Loucy (cell line): Measurements from ENCODE around the gene TUBA4A.

Source experiments
- H2AFZ ChIP-seq: fragments of 200-600 bp; sonication (generic); 2 replicates; pipeline ENCODE4 v1.6.0; 2016; ENCODE audit warnings: antibody characterized with exemption, mild to moderate bottlenecking, low read length, moderate library complexity
- H3F3A ChIP-seq: fragments of 200-600 bp; 2 replicates; pipeline ENCODE4 v1.6.0; 2016; ENCODE audit warnings: antibody characterized with exemption, low read depth, mild to moderate bottlenecking
- H3K27me3 ChIP-seq: fragments of 200-600 bp; sonication (generic); 2 replicates; pipeline ENCODE4 v1.6.1; 2014; ENCODE audit warnings: low read length, mild to moderate bottlenecking; ENCODE audit not compliant: insufficient read depth, poor library complexity, severe bottlenecking
- H3K36me3 ChIP-seq: fragments of 200-600 bp; sonication (generic); 2 replicates; pipeline ENCODE4 v1.6.1; 2016; ENCODE audit warnings: low read length; ENCODE audit not compliant: insufficient read depth
- H3K4me1 ChIP-seq: fragments of 200-600 bp; sonication (generic); 2 replicates; pipeline ENCODE4 v1.5.1; 2014; ENCODE audit warnings: low read length, mild to moderate bottlenecking; ENCODE audit not compliant: insufficient read depth, poor library complexity, severe bottlenecking
- H3K4me2 ChIP-seq: fragments of 200-600 bp; sonication (generic); 2 replicates; pipeline ENCODE4 v1.6.0; 2014; ENCODE audit warnings: antibody characterized with exemption, low read length, low read depth, mild to moderate bottlenecking; ENCODE audit not compliant: poor library complexity, severe bottlenecking
- H3K4me3 ChIP-seq: fragments of 200-600 bp; sonication (generic); 2 replicates; pipeline ENCODE4 v1.5.1; 2014; ENCODE audit warnings: low read length, mild to moderate bottlenecking, mixed read lengths; ENCODE audit not compliant: poor library complexity, severe bottlenecking
- H3K79me2 ChIP-seq: fragments of 200-600 bp; sonication (generic); 2 replicates; pipeline ENCODE4 v1.6.1; 2014; ENCODE audit warnings: low read length; ENCODE audit not compliant: insufficient read depth
- H3K9ac ChIP-seq: fragments of 200-600 bp; sonication (generic); 2 replicates; pipeline ENCODE4 v1.6.0; 2014; ENCODE audit warnings: mild to moderate bottlenecking, low read depth, low read length, moderate library complexity; ENCODE audit not compliant: poor library complexity, severe bottlenecking
- H3K9me2 ChIP-seq: fragments of 200-600 bp; sonication (generic); replicated peaks from 2 replicates; pipeline ENCODE4 v1.6.1; 2016; ENCODE audit warnings: low read depth, low read length, mixed read lengths
- H3K9me3 ChIP-seq: fragments of 200-600 bp; sonication (generic); 2 replicates; pipeline ENCODE4 v1.6.1; 2014; ENCODE audit warnings: mild to moderate bottlenecking, antibody characterized with exemption, low read length, low read depth; ENCODE audit not compliant: insufficient read depth
- H4K20me1 ChIP-seq: fragments of 200-600 bp; sonication (generic); 2 replicates; pipeline ENCODE4 v1.6.0; 2014; ENCODE audit warnings: antibody characterized with exemption, low read length, mild to moderate bottlenecking; ENCODE audit not compliant: insufficient read depth, poor library complexity, severe bottlenecking
- CTCF ChIP-seq: fragments of 200-600 bp; sonication (generic); conservative IDR thresholded peaks from 2 replicates; pipeline ENCODE4 v1.5.1; 2014; ENCODE audit warnings: mild to moderate bottlenecking, antibody characterized with exemption, low read length
- EZH2phosphoT487 ChIP-seq: fragments of 200-600 bp; IDR thresholded peaks from 2 replicates; pipeline ENCODE4 v1.6.1; 2018; ENCODE audit warnings: antibody characterized with exemption, mild to moderate bottlenecking, moderate library complexity, borderline replicate concordance

Gene TUBA4A

DNA sequence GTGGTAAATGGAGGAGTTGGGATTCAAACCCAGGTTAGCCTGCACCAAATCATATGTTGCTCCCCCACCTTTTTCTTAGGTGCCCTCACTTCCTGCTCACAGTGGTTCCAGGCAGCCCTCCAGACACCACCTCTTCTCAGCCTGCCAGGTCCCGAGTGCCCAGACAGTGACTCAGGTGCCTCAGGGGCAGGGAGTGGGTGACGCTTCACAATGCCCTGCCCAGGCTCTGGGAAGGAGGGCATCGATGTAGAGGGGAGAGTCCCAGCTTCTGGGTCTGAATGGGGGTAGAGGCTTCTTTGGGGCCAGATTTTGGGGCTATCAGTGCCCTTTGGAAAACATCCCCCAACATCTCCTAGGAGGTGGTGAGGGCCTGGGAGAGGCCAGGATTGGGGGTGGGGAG lies 20.2 kb upstream of the TUBA4A start:
- no peak for TF ChIP-seq CTCF
- TF ChIP-seq EZH2phosphoT487: no peak
- Histone ChIP-seq H3K9me3 (no peaks in the 10 kb centered on the region), H3F3A (no peaks in the 10 kb centered on the region), H3K27me3 (no peaks in the 10 kb centered on the region), H2AFZ (no peak overlapping the region), H3K9me2 (no peaks in the 10 kb centered on the region), H3K4me2 (no peak overlapping the region), H4K20me1 (no peaks in the 10 kb centered on the region), H3K9ac (no peak overlapping the region), H3K4me3 (no peak overlapping the region), H3K36me3 (no peaks in the 10 kb centered on the region), H3K4me1 (peaks cover 18% of the 10 kb centered on the region), H3K79me2 (no peaks in the 10 kb centered on the region)

- Histone ChIP-seq H3K36me3 (no peaks in the 10 kb centered on the region), H3K4me2 (no peak overlapping the region), H4K20me1 (no peaks in the 10 kb centered on the region), H3K79me2 (no peaks in the 10 kb centered on the region), H3K9ac (no peak overlapping the region), H3K4me1 (peaks cover 9% of the 10 kb centered on the region), H3K4me3 (no peak overlapping the region), H3K27me3 (no peaks in the 10 kb centered on the region), H3F3A (no peaks in the 10 kb centered on the region), H3K9me3 (no peaks in the 10 kb centered on the region), H2AFZ (no peak overlapping the region), H3K9me2 (no peaks in the 10 kb centered on the region)
- TF ChIP-seq EZH2phosphoT487 (no peak), CTCF (no peak)
These were observed 19.3 kb upstream of the TUBA4A start for GRCh38 chr2:219272995-219273394.

- Histone ChIP-seq H3K27me3 (no peaks in the 10 kb centered on the region), H3F3A (no peaks in the 10 kb centered on the region), H3K36me3 (no peaks in the 10 kb centered on the region), H3K79me2 (no peaks in the 10 kb centered on the region), H3K9me3 (no peaks in the 10 kb centered on the region), H3K9ac (no peak overlapping the region), H3K4me2 (no peak overlapping the region), H4K20me1 (no peaks in the 10 kb centered on the region), H3K4me3 (no peak overlapping the region), H3K4me1 (peaks cover 2% of the 10 kb centered on the region), H2AFZ (no peak overlapping the region), H3K9me2 (no peaks in the 10 kb centered on the region)
- no peak for TF ChIP-seq EZH2phosphoT487
- no peak for TF ChIP-seq CTCF
These were observed 18.6 kb upstream of the TUBA4A start for GRCh38 chr2:219272356-219272755.
